T-helper 22 cell (primary cell): Measurements from ENCODE around the gene TRPC1.

ENCODE experiments used
- DNase-seq: peaks from one replicate; pipeline ENCODE4 v3.0.0-alpha.2; 2020; ENCODE audit warnings: low read depth

Gene TRPC1

DNA sequence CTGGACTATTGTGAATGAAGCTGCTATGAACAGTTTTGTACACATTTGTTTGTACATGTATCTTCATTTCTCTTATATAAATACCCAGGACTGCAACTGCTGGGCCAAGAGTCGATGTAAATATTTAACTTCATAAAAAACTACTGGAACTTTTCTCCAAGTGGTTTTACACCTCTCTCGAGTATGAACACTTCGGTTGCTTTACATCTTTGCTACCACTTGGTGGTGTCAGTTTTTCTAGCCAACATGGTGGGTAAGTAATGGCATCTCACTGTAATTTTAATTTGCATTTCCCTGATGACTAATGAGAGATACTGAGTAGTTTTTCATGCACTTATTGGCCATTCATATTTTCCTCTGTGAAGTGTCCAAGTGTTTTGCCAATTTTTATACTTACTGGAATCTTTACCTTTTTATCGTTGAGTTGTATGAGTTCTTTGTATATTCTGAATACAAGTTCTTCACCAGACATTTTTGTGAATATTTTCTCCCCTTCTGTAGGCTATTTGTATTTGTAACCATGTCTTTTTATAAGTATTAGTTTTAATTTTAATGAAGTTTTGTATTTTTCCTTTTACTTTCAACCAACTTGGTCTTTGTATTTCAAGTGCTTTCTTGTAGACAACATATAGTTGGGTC lies 120.6 kb downstream of the TRPC1 start:
- DNase-seq = no peak

DNA sequence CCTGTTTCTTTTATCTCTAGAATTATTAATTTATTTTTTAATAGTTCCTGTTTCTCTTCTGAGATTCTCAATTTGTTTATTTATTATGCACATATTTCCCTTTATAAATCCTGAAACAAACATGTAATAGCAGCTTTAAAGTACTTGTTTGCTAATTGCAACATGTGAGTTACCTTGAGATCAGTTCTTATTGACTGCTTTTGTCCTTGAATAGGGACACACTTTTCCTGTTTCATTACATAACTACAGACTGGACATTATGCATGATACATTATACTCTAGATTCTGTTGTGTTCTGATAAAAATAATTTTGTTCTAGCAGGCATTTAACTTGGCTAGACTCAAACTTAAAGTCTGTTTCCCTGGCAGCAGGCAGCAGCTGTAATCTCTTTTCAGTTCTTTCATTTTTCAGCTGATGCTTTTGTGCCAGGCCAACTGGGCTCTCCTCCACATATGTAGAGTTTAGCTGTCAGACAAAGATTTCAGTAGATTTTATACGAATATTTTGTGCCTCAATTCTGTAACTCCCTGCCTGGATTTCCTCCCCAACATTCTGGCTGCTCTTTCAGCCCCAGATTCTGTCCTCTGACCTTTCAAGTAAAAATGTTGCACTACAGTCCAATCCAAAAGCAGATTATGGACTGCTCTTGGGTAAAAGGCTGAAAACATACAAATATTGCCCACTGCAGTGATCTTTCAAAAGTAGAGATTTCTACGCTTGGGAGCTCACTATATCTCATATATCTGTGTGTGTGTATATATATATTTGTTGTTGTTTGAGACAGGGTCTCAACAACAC lies 123.1 kb downstream of the TRPC1 start:
- no peak for DNase-seq

DNA sequence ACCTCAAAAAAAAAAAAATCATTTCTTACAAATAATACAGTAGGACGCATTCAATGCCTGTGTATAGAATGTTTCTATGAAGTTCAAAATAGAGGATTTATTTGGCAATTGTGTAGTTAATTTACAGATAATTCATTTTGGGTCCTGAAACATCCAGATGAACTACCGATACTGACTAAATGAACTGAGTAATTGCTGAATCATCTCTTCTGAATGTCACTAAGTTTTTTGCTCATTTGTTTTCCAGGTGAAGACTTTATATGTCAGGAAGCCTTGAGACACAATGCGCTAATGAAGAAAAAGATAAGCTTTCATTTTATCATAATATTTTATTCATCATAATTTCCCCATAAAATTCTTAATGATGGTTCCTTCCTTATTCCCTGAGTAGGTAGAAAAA lies 125.3 kb downstream of the TRPC1 start:
- DNase-seq = no peak

DNA sequence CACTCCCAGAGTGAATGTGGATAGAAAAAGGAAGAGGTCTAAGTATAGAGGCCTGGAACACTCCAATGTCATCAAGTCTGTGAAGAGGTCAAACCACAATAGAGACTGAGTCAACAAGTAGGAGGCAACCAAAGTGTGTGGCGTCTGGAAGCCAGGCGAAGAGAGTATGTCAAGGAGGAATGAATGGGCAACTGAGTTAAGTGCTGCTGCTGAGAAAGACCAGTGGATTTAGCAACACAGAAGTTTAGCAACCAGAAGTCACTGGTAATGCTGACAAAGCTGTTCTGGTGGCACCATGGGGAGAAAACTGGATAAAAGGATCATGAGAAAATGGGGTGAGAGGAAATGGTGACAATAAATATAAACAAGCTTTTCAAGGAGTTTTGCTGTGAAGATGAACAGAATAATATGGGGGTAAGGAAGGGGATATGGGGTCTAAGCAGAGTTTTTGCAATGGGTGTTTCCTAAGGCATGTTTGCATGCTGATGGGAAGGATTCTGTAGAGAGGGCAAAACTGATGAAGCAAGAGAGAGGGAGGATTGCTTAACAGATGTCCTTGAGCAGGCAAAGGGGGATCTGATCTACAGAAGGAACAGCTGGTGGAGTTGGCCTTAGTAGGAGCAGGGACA lies 126.7 kb downstream of the TRPC1 start:
- DNase-seq = no peak

DNA sequence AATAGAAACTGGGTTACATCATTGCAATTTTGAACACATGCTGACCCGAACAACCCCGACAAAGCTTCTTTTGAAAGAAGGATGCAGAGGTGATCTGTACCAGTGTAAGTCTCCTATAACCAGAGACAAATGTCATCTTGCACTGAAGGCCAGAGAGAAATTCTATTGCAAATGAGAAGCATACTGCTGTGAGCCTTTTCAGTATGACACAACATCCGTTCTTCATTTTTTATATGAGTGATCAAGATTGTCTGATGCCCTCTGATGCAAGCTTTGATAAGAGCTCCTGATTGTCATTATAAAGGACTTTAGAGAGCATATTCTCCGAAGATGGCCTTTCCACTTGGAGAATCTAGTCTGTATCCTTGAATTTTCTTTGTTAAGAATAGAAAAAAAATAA lies 128.2 kb downstream of the TRPC1 start:
- no peak for DNase-seq

DNA sequence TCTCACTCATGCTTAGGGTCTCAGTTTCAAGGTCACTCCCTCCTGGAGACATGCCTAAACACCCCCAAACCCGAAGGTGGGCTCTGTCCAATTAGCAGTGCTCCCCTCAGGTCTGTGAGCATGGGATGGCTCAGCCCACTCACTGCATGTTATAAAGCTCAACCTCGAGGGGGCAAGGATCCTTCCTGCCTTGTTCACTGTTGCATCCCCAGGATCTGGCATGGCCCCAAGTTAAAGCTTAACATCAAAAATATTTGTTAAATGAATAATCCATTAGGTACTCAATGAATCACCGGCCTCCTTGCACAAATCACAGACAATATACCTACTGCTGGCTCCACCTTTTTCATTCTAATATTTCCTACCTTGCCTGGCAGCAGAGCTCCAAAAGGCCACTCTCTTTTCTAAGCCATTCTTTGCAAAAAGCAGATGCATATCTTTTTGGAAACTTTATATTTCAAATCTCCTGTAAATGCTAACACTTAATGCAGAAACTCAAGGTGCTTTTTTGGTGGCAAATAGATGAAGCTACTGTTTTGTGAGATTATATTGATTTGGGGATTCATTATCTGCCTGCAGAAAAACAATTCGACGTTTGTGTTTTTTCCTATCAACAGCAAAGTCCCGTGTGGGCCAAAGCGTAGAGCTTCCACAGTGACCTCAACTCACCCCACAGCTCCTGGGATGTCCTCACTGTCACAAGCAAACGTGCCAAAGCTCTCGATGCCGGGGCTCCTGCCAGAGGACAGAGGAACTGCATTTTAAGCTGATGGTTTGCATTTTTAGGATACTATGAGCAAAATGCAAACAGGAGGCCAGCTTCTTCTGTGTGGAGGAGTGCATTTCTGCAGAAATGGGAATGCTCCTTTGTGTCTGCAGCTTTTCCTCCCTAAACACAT lies 129.7 kb downstream of the TRPC1 start:
- DNase-seq = no peak

DNA sequence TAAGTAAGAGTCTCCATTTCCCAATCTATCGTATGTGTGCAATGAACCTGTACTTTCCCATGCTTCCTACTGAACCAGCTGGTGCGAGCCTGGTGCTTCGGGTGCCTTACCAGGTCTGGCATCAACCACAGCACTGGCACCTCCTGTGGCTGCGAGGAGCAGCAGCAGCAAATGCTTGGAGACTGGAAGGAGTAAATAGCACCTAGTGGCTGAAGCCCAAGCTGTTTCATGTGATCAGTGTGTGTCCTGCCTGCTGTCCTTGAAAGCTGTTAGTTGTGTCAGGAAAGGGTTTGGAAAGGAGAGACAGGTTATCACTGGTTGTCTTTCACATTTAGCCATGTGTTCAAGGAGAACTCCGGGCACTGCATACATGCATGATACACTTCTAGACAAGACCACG lies 133.2 kb downstream of the TRPC1 start:
- no peak for DNase-seq
